Mesenchymal stem cell (in vitro differentiated cells and primary cell): ENCODE measurements around the gene PLCB1.

Experiments used
- DNase-seq: peaks from one replicate; pipeline ENCODE4 v3.0.0-alpha.2; 2013
- H2AFZ ChIP-seq: one replicate; pipeline ENCODE4 v1.6.1; 2013; ENCODE audit warnings: low read depth, mild to moderate bottlenecking, control low read depth, inconsistent platforms, low read length, moderate library complexity
- H2AK5ac ChIP-seq: 2 replicates; pipeline ENCODE4 v1.6.1; 2013; ENCODE audit warnings: low read length, moderate library complexity, mild to moderate bottlenecking, inconsistent platforms; ENCODE audit not compliant: severe bottlenecking
- H2BK120ac ChIP-seq: one replicate; pipeline ENCODE4 v1.6.1; 2013; ENCODE audit warnings: low read depth, mild to moderate bottlenecking, inconsistent platforms, low read length, moderate library complexity
- H2BK12ac ChIP-seq, 2 experiments: one replicate each; pipeline ENCODE4 v1.6.1; 2013; ENCODE audit warnings: inconsistent platforms in 2 of 2, low read length in 2 of 2, mild to moderate bottlenecking in 2 of 2, moderate library complexity in 2 of 2, control low read depth in 1 of 2
- H2BK15ac ChIP-seq: one replicate; pipeline ENCODE4 v1.6.1; 2013; ENCODE audit warnings: mild to moderate bottlenecking, low read depth, inconsistent platforms; ENCODE audit not compliant: poor library complexity, severe bottlenecking
- H2BK5ac ChIP-seq: 2 replicates; pipeline ENCODE4 v1.6.1; 2013; ENCODE audit warnings: low read depth, mild to moderate bottlenecking, low read length, control low read depth, inconsistent platforms; ENCODE audit not compliant: poor library complexity, severe bottlenecking
- H3K14ac ChIP-seq, 2 experiments: one replicate each; pipeline ENCODE4 v1.6.1; 2013; ENCODE audit warnings: inconsistent platforms in 2 of 2, low read length in 2 of 2, control low read depth in 1 of 2, mild to moderate bottlenecking in 1 of 2, moderate library complexity in 1 of 2
- H3K18ac ChIP-seq, 2 experiments: one replicate each; pipeline ENCODE4 v1.6.1; 2013; ENCODE audit warnings: inconsistent platforms in 2 of 2, low read length in 2 of 2, control low read depth in 1 of 2, low read depth in 1 of 2, mild to moderate bottlenecking in 1 of 2
- H3K23ac ChIP-seq, 2 experiments: one replicate each; pipeline ENCODE4 v1.6.1; 2013; ENCODE audit warnings: inconsistent platforms in 2 of 2, low read length in 2 of 2, mild to moderate bottlenecking in 2 of 2, moderate library complexity in 2 of 2, control low read depth in 1 of 2
- H3K27ac ChIP-seq: 2 replicates; pipeline ENCODE4 v1.5.1; 2013; ENCODE audit warnings: mild to moderate bottlenecking, moderate library complexity, low read length, control low read depth, inconsistent platforms; ENCODE audit not compliant: poor library complexity, severe bottlenecking
- H3K27me3 ChIP-seq, 2 experiments: 2 replicates each; pipeline versions ENCODE4 v1.6.1 to v1.7.0; 2013; ENCODE audit warnings: low read length in 2 of 2, mild to moderate bottlenecking in 2 of 2, moderate library complexity in 2 of 2, control low read depth in 1 of 2, inconsistent platforms in 1 of 2; ENCODE audit not compliant: control insufficient read depth in 1 of 2, insufficient read depth in 1 of 2
- H3K36me3 ChIP-seq, 2 experiments: 2 replicates each; pipeline versions ENCODE4 v1.6.1 to v1.7.0; 2013; ENCODE audit warnings: low read length in 2 of 2, control low read depth in 1 of 2, inconsistent platforms in 1 of 2, low read depth in 1 of 2, mild to moderate bottlenecking in 1 of 2; ENCODE audit not compliant: insufficient read depth in 2 of 2, control insufficient read depth in 1 of 2
- H3K4ac ChIP-seq, 2 experiments: one replicate each; pipeline ENCODE4 v1.6.1; 2013; ENCODE audit warnings: inconsistent platforms in 2 of 2, low read length in 2 of 2, mild to moderate bottlenecking in 2 of 2, moderate library complexity in 2 of 2, control low read depth in 1 of 2, low read depth in 1 of 2
- H3K4me1 ChIP-seq: 2 replicates; pipeline ENCODE4 v1.6.1; 2013; ENCODE audit warnings: low read depth, low read length, control low read depth; ENCODE audit not compliant: control insufficient read depth, insufficient read depth
- H3K4me2 ChIP-seq: 2 replicates; pipeline ENCODE4 v1.6.1; 2013; ENCODE audit warnings: low read length, mild to moderate bottlenecking, inconsistent platforms; ENCODE audit not compliant: poor library complexity, severe bottlenecking
- H3K4me3 ChIP-seq, 2 experiments: 2 replicates each; pipeline versions ENCODE4 v1.5.1 to v1.7.0; 2013; ENCODE audit warnings: low read length in 2 of 2, mild to moderate bottlenecking in 2 of 2, control low read depth in 1 of 2, low read depth in 1 of 2; ENCODE audit not compliant: insufficient read depth in 1 of 2
- H3K79me1 ChIP-seq: replicated peaks from 2 replicates; pipeline ENCODE4 v1.6.1; 2013; ENCODE audit warnings: mild to moderate bottlenecking, control low read depth, low read length, inconsistent platforms; ENCODE audit not compliant: poor library complexity, severe bottlenecking
- H3K9ac ChIP-seq: 2 replicates; pipeline ENCODE4 v1.7.0; 2013; ENCODE audit warnings: mild to moderate bottlenecking, low read length, moderate library complexity
- H3K9me3 ChIP-seq: 2 replicates; pipeline ENCODE4 v1.7.0; 2013; ENCODE audit warnings: mild to moderate bottlenecking, low read length; ENCODE audit not compliant: control insufficient read depth
- H4K8ac ChIP-seq: one replicate; pipeline ENCODE4 v1.6.1; 2013; ENCODE audit warnings: inconsistent platforms, mild to moderate bottlenecking, low read length, moderate library complexity
- H4K91ac ChIP-seq: one replicate; pipeline ENCODE4 v1.6.1; 2013; ENCODE audit warnings: mild to moderate bottlenecking, low read length, inconsistent platforms
- WGBS: methylation state at CpG from one replicate; pipeline ENCODE4 v1.1.7; 2013; ENCODE audit warnings: mixed read lengths; 5-methylcytosine and 5-hydroxymethylcytosine counted together

The PLCB1 gene

GRCh38 chr20:8492173-8492572 is 360.1 kb downstream of the PLCB1 start:
- H2BK120ac ChIP-seq, result no peak overlapping the region
- no peak overlapping the region for H3K9ac ChIP-seq
- no peak overlapping the region for H3K4me3 ChIP-seq
- H3K23ac ChIP-seq, result no peak overlapping the region
- H3K14ac ChIP-seq, result no peak overlapping the region
- DNase-seq, result no peak
- no peaks in the 10 kb centered on the region for H3K9me3 ChIP-seq
- no peak overlapping the region for H4K8ac ChIP-seq
- no peak overlapping the region for H3K4me2 ChIP-seq
- no peaks in the 10 kb centered on the region for H3K79me1 ChIP-seq
- H3K36me3 ChIP-seq, result no peaks in the 10 kb centered on the region
- H2AK5ac ChIP-seq, result no peak overlapping the region
- H2BK5ac ChIP-seq, result no peak overlapping the region
- no peaks in the 10 kb centered on the region for H3K4me1 ChIP-seq
- no peak overlapping the region for H3K27ac ChIP-seq
- no peak overlapping the region for H2BK12ac ChIP-seq
- no peak overlapping the region for H2BK15ac ChIP-seq
- H3K27me3 ChIP-seq, result no peaks in the 10 kb centered on the region
- no peak overlapping the region for H2AFZ ChIP-seq
- no peak overlapping the region for H3K4ac ChIP-seq
- no peak overlapping the region for H3K18ac ChIP-seq
- no peak overlapping the region for H4K91ac ChIP-seq

- H3K14ac ChIP-seq, result no peak overlapping the region
- H3K9me3 ChIP-seq, result no peaks in the 10 kb centered on the region
- H3K4me2 ChIP-seq, result no peak overlapping the region
- H3K79me1 ChIP-seq, result no peaks in the 10 kb centered on the region
- H3K4ac ChIP-seq, result no peak overlapping the region
- H2BK12ac ChIP-seq, result no peak overlapping the region
- 98% methylated on average over 6 of the region's 8 CpGs for WGBS
- no peak overlapping the region for H2AFZ ChIP-seq
- no peak overlapping the region for H2BK120ac ChIP-seq
- H2BK5ac ChIP-seq, result no peak overlapping the region
- no peak overlapping the region for H2BK15ac ChIP-seq
- no peak overlapping the region for H4K91ac ChIP-seq
- no peak overlapping the region for H3K18ac ChIP-seq
- no peak overlapping the region for H2AK5ac ChIP-seq
- H3K36me3 ChIP-seq, result no peaks in the 10 kb centered on the region
- H3K23ac ChIP-seq, result no peak overlapping the region
- no peaks in the 10 kb centered on the region for H3K4me1 ChIP-seq
- no peak overlapping the region for H3K27ac ChIP-seq
- H3K27me3 ChIP-seq, result no peaks in the 10 kb centered on the region
- H4K8ac ChIP-seq, result no peak overlapping the region
- H3K9ac ChIP-seq, result no peak overlapping the region
- H3K4me3 ChIP-seq, result no peak overlapping the region
- no peak for DNase-seq
Measured at GRCh38 chr20:8498571-8498970, 366.5 kb downstream of the PLCB1 start.

- no peak overlapping the region for H3K9ac ChIP-seq
- no peak overlapping the region for H3K4ac ChIP-seq
- H2AFZ ChIP-seq, result no peak overlapping the region
- H2BK5ac ChIP-seq, result no peak overlapping the region
- no peak overlapping the region for H3K4me2 ChIP-seq
- H2BK12ac ChIP-seq, result no peak overlapping the region
- no peak overlapping the region for H2BK15ac ChIP-seq
- H3K4me3 ChIP-seq, result no peak overlapping the region
- no peak overlapping the region for H3K18ac ChIP-seq
- no peaks in the 10 kb centered on the region for H3K79me1 ChIP-seq
- H3K23ac ChIP-seq, result no peak overlapping the region
- no peak overlapping the region for H4K8ac ChIP-seq
- WGBS, result 92% methylated on average over 4 of the region's 5 CpGs
- H3K27me3 ChIP-seq, result no peaks in the 10 kb centered on the region
- H2BK120ac ChIP-seq, result no peak overlapping the region
- H3K27ac ChIP-seq, result no peak overlapping the region
- H3K4me1 ChIP-seq, result no peaks in the 10 kb centered on the region
- H2AK5ac ChIP-seq, result no peak overlapping the region
- no peaks in the 10 kb centered on the region for H3K36me3 ChIP-seq
- no peak overlapping the region for H3K14ac ChIP-seq
- no peak overlapping the region for H4K91ac ChIP-seq
- H3K9me3 ChIP-seq, result peaks cover 16% of the 10 kb centered on the region
- DNase-seq, result no peak
Measured at GRCh38 chr20:8504030-8504429, 372.0 kb downstream of the PLCB1 start.

- Histone ChIP-seq H3K27ac (no peak overlapping the region), H2BK120ac (no peak overlapping the region), H3K9me3 (peaks cover 16% of the 10 kb centered on the region), H2BK15ac (no peak overlapping the region), H3K79me1 (no peaks in the 10 kb centered on the region), H3K4me2 (no peak overlapping the region), H2BK5ac (no peak overlapping the region), H3K4me1 (no peaks in the 10 kb centered on the region), H3K4ac (no peak overlapping the region), H3K27me3 (no peaks in the 10 kb centered on the region), H4K91ac (no peak overlapping the region), H2AFZ (no peak overlapping the region), H3K9ac (no peak overlapping the region), H4K8ac (no peak overlapping the region), H3K36me3 (no peaks in the 10 kb centered on the region), H3K14ac (no peak overlapping the region), H2BK12ac (no peak overlapping the region), H3K23ac (no peak overlapping the region), H3K4me3 (no peak overlapping the region), H3K18ac (no peak overlapping the region), H2AK5ac (no peak overlapping the region)
- no peak for DNase-seq
- WGBS, result 79% methylated on average over 4 of the region's 4 CpGs
Measured at GRCh38 chr20:8505476-8506200, 373.6 kb downstream of the PLCB1 start.
